ENCODE measurements around the gene GPC6.

Gene GPC6

DNA sequence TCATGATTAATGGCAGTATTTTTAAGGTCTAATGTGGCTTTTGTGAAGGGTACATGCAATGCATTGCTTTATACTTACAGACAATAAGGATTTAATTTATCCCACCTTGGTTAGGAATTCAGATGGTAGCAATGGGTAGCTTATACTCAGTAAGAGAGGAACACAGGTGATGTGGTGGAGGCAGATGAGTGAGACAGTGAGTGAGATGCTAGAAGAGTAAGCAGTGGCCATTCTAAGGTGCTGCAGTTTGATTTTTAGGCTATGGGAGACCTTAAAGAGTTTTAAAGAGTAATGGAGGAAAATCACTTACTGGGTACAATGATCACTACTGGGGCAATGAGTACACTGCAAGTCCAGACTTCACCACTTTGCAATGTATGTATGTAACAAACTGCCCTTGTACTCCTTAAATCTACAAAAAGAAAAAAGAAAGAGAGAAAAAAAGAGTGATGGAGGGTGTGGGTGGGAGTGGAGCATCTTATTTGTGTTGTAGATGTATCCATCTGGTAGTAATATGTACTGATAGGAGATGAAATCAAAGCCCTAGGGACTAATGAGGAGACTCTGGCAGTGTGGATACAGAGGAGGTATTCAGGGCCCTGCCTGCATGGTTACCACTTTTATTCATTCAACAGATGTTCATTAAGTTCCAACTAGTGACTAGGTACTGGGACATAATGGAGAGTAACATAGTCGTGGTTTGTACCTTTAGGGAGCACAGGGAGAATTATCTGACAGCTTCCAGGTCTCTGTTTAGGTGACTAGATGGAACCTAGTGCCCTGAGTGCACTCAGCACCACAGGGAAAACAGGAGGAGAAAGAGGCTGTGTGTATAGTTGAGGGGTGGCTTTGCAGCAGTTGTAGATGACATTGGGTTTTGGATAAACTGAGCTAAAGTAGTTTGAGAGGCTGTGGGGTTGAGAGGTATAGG is 99.0 kb downstream of the GPC6 start:
- no peaks in the 10 kb centered on the region for H3K9me3 ChIP-seq (replicated peaks; ENCODE audit: insufficient read depth, low read length)
- no peak overlapping the region for H3K27ac ChIP-seq (ENCODE audit: low read length)
- H3K79me2 ChIP-seq (ENCODE audit: low read length) = no peaks in the 10 kb centered on the region
- no peaks in the 10 kb centered on the region for H3F3A ChIP-seq (ENCODE audit: insufficient read depth, low read length)
- H3K9ac ChIP-seq (ENCODE audit: low read length) = no peak overlapping the region
- TF ChIP-seq, protein P1, sequence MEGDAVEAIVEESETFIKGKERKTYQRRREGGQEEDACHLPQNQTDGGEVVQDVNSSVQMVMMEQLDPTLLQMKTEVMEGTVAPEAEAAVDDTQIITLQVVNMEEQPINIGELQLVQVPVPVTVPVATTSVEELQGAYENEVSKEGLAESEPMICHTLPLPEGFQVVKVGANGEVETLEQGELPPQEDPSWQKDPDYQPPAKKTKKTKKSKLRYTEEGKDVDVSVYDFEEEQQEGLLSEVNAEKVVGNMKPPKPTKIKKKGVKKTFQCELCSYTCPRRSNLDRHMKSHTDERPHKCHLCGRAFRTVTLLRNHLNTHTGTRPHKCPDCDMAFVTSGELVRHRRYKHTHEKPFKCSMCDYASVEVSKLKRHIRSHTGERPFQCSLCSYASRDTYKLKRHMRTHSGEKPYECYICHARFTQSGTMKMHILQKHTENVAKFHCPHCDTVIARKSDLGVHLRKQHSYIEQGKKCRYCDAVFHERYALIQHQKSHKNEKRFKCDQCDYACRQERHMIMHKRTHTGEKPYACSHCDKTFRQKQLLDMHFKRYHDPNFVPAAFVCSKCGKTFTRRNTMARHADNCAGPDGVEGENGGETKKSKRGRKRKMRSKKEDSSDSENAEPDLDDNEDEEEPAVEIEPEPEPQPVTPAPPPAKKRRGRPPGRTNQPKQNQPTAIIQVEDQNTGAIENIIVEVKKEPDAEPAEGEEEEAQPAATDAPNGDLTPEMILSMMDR (IDR thresholded peaks at IDR 0.05; ENCODE audit: low read length) = no peak
- no peak for TF ChIP-seq EZH2 (optimal IDR thresholded peaks at IDR 0.05; ENCODE audit: low read depth, low read length)
- no peak for TF ChIP-seq EZH2phosphoT487 (IDR thresholded peaks at IDR 0.05; ENCODE audit: low read length)
- no peaks in the 10 kb centered on the region for H3K4me1 ChIP-seq (ENCODE audit: low read length)
- H2AFZ ChIP-seq (ENCODE audit: low read length) = no peak overlapping the region
- no peaks in the 10 kb centered on the region for H3K9me2 ChIP-seq (replicated peaks; ENCODE audit: insufficient read depth, low read length)
- H4K20me1 ChIP-seq (ENCODE audit: insufficient read depth, low read length) = no peaks in the 10 kb centered on the region
- DNase-seq = no peak
- H3K27me3 ChIP-seq (replicated peaks; ENCODE audit: insufficient read depth, low read length) = no peaks in the 10 kb centered on the region
- H3K4me2 ChIP-seq (ENCODE audit: low read depth, low read length) = no peak overlapping the region
- no peaks in the 10 kb centered on the region for H3K36me3 ChIP-seq (replicated peaks; ENCODE audit: insufficient read depth, low read length)
- H3K4me3 ChIP-seq (ENCODE audit: low read length) = no peak overlapping the region

DNA sequence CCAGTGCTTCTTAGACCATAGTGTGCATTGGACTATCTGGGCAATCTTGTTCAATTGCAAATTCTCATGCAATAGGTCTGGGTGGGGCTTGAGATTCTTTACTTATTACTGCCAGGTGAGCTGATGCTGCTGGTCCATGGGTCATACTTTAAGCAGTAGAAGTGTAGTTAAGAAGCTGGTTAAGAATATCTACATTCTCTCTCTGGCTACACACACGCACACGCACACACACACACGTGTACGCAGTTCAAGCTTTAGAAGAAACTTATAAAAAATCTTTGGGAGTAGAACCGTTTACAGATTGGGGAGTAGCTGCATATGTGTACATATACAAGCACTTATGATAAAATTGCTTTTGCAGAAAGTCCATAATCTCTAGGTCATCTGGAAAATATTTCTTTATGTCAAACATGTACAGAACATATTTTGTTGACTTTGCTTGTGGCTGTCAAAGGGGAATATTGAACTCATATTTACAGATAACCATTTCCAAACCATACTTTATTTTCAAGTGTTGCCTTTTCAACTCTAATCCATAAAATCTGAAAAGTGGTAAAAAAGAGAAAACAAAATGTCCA is 99.7 kb downstream of the GPC6 start:
- no peak overlapping the region for H2AFZ ChIP-seq (ENCODE audit: low read length)
- no peak overlapping the region for H3K9ac ChIP-seq (ENCODE audit: low read length)
- TF ChIP-seq EZH2phosphoT487 (IDR thresholded peaks at IDR 0.05; ENCODE audit: low read length) (no peak), EZH2 (optimal IDR thresholded peaks at IDR 0.05; ENCODE audit: low read depth, low read length) (no peak)
- TF ChIP-seq, protein P1 (IDR thresholded peaks at IDR 0.05; ENCODE audit: low read length) = no peak
- no peak overlapping the region for H3K4me2 ChIP-seq (ENCODE audit: low read depth, low read length)
- H3K9me3 ChIP-seq (replicated peaks; ENCODE audit: insufficient read depth, low read length) = no peaks in the 10 kb centered on the region
- H3K27ac ChIP-seq (ENCODE audit: low read length) = no peak overlapping the region
- H3F3A ChIP-seq (ENCODE audit: insufficient read depth, low read length) = no peaks in the 10 kb centered on the region
- H3K9me2 ChIP-seq (replicated peaks; ENCODE audit: insufficient read depth, low read length) = no peaks in the 10 kb centered on the region
- no peaks in the 10 kb centered on the region for H3K36me3 ChIP-seq (replicated peaks; ENCODE audit: insufficient read depth, low read length)
- no peaks in the 10 kb centered on the region for H3K79me2 ChIP-seq (ENCODE audit: low read length)
- H4K20me1 ChIP-seq (ENCODE audit: insufficient read depth, low read length) = no peaks in the 10 kb centered on the region
- H3K4me3 ChIP-seq (ENCODE audit: low read length) = no peak overlapping the region
- no peak for DNase-seq
- no peaks in the 10 kb centered on the region for H3K4me1 ChIP-seq (ENCODE audit: low read length)
- no peaks in the 10 kb centered on the region for H3K27me3 ChIP-seq (replicated peaks; ENCODE audit: insufficient read depth, low read length)

DNA sequence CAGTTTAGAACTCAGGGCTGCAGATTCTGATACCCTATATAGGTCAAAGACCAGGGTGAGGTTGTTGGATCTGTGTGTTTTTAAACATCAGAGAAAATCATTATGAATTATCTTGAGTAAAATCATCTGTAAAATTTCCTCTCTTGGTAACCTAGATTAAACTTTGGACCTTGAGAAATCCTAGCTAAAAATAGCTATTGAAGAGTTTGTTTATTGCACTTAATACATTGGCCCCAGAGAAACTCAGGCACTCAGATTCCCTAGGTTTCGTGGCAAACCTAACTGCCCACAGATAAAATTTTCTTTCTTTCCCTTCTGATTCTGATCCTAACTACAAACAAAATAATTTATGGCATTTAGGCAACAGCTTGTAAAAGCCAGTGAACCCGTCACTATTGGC is 102.3 kb downstream of the GPC6 start:
- no peak overlapping the region for H3K9ac ChIP-seq (ENCODE audit: low read length)
- no peaks in the 10 kb centered on the region for H4K20me1 ChIP-seq (ENCODE audit: insufficient read depth, low read length)
- DNase-seq = no peak
- TF ChIP-seq, protein P1 (IDR thresholded peaks at IDR 0.05; ENCODE audit: low read length) = no peak
- no peak for TF ChIP-seq EZH2 (optimal IDR thresholded peaks at IDR 0.05; ENCODE audit: low read depth, low read length)
- TF ChIP-seq EZH2phosphoT487 (IDR thresholded peaks at IDR 0.05; ENCODE audit: low read length) = no peak
- no peaks in the 10 kb centered on the region for H3K79me2 ChIP-seq (ENCODE audit: low read length)
- H3K9me2 ChIP-seq (replicated peaks; ENCODE audit: insufficient read depth, low read length) = no peaks in the 10 kb centered on the region
- no peaks in the 10 kb centered on the region for H3K27me3 ChIP-seq (replicated peaks; ENCODE audit: insufficient read depth, low read length)
- no peaks in the 10 kb centered on the region for H3K4me1 ChIP-seq (ENCODE audit: low read length)
- no peaks in the 10 kb centered on the region for H3K36me3 ChIP-seq (replicated peaks; ENCODE audit: insufficient read depth, low read length)
- H3F3A ChIP-seq (ENCODE audit: insufficient read depth, low read length) = no peaks in the 10 kb centered on the region
- no peak overlapping the region for H3K4me3 ChIP-seq (ENCODE audit: low read length)
- no peak overlapping the region for H2AFZ ChIP-seq (ENCODE audit: low read length)
- no peak overlapping the region for H3K27ac ChIP-seq (ENCODE audit: low read length)
- no peaks in the 10 kb centered on the region for H3K9me3 ChIP-seq (replicated peaks; ENCODE audit: insufficient read depth, low read length)
- H3K4me2 ChIP-seq (ENCODE audit: low read depth, low read length) = no peak overlapping the region
